Mesothelial cell of epicardium (in vitro differentiated cells): ENCODE measurements around the gene TTC1. TPM values are rescaled to one million over a fixed set of nuclear protein-coding genes. Genes with fewer than 3 reads are reported as not detected.

Experiments used
- DNase-seq, 2 experiments: peaks; one replicate each; pipeline ENCODE4 v3.0.0; 2021; ENCODE audit warnings: low spot score in 2 of 2; ENCODE audit not compliant: unreplicated experiment in 2 of 2
- H3K27ac Mint-ChIP-seq: 2 replicates; pipeline ENCODE4 v1.8.0; 2021; ENCODE audit warnings: mixed read lengths
- H3K27me3 Mint-ChIP-seq: 2 replicates; pipeline ENCODE4 v1.8.0; 2021; ENCODE audit warnings: low read depth, mixed read lengths
- H3K36me3 Mint-ChIP-seq: 2 replicates; pipeline ENCODE4 v1.8.0; 2021; ENCODE audit warnings: mixed read lengths
- H3K4me1 Mint-ChIP-seq: 2 replicates; pipeline ENCODE4 v1.8.0; 2021; ENCODE audit warnings: mixed read lengths
- H3K4me3 Mint-ChIP-seq: 2 replicates; pipeline ENCODE4 v1.8.0; 2021; ENCODE audit warnings: mild to moderate bottlenecking, moderate library complexity, mixed read lengths
- H3K9me3 Mint-ChIP-seq: 2 replicates; pipeline ENCODE4 v1.8.0; 2021; ENCODE audit warnings: mixed read lengths
- CTCF ChIP-seq: fragments of 200-600 bp; sonication (generic); IDR thresholded peaks from one replicate; pipeline ENCODE4 v1.5.0; 2021; ENCODE audit warnings: antibody characterized with exemption; ENCODE audit not compliant: unreplicated experiment
- total RNA-seq: library from RNA; stranded (reverse); gene quantifications from 3 replicates; pipeline ENCODE4 v1.2.1, GENCODE V29; 2021

TTC1 gene
- total RNA-seq = 36.7 to 38.3 TPM (median 38.3 TPM) in 3 replicates

- DNase-seq = peak; percentile 82 to 87
- Mint-ChIP-seq H3K27me3 (no peaks in the 10 kb centered on the region), H3K4me1 (peaks cover 21% of the 10 kb centered on the region), H3K27ac (peak within 1 kb of the TSS; percentile 99), H3K36me3 (peaks cover 2% of the 10 kb centered on the region), H3K9me3 (no peaks in the 10 kb centered on the region), H3K4me3 (peak within 1 kb of the TSS; percentile 89)
- no peak for TF ChIP-seq CTCF
Observed at GRCh38 chr5:160008877-160009590, at the start of gene TTC1. Gene TTC1 (plus strand): TSS chr5:160009139. CDS start chr5:160010529, 1,390 bp downstream.

GRCh38 chr5:159961176-159962160 is 47.5 kb upstream of the TTC1 start:
- no peak for DNase-seq
- Mint-ChIP-seq H3K4me1 (peaks cover 2% of the 10 kb centered on the region), H3K36me3 (no peaks in the 10 kb centered on the region), H3K9me3 (no peaks in the 10 kb centered on the region), H3K4me3 (no peak overlapping the region), H3K27ac (no peak overlapping the region), H3K27me3 (peaks cover 6% of the 10 kb centered on the region)
- TF ChIP-seq CTCF = no peak

- no peaks in the 10 kb centered on the region for H3K36me3 Mint-ChIP-seq
- H3K27ac Mint-ChIP-seq = no peak overlapping the region
- peaks cover 2% of the 10 kb centered on the region for H3K4me1 Mint-ChIP-seq
- peaks cover 9% of the 10 kb centered on the region for H3K27me3 Mint-ChIP-seq
- no peaks in the 10 kb centered on the region for H3K9me3 Mint-ChIP-seq
- TF ChIP-seq CTCF = no peak
- H3K4me3 Mint-ChIP-seq = no peak overlapping the region
- no peak for DNase-seq
Observed at GRCh38 chr5:159962214-159962613, 46.7 kb upstream of the TTC1 start.

GRCh38 chr5:159963935-159964334 is 45.0 kb upstream of the TTC1 start:
- H3K9me3 Mint-ChIP-seq = no peaks in the 10 kb centered on the region
- no peak for TF ChIP-seq CTCF
- no peak for DNase-seq
- no peaks in the 10 kb centered on the region for H3K36me3 Mint-ChIP-seq
- H3K4me3 Mint-ChIP-seq = no peak overlapping the region
- peaks cover 2% of the 10 kb centered on the region for H3K4me1 Mint-ChIP-seq
- H3K27me3 Mint-ChIP-seq = peaks cover 11% of the 10 kb centered on the region
- no peak overlapping the region for H3K27ac Mint-ChIP-seq

GRCh38 chr5:159965031-159965837 is 43.7 kb upstream of the TTC1 start:
- Mint-ChIP-seq H3K36me3 (no peaks in the 10 kb centered on the region), H3K27ac (no peak overlapping the region), H3K9me3 (no peaks in the 10 kb centered on the region), H3K4me3 (no peak overlapping the region), H3K4me1 (peaks cover 2% of the 10 kb centered on the region), H3K27me3 (peaks cover 17% of the 10 kb centered on the region)
- DNase-seq = peak; percentile 34 to 66
- TF ChIP-seq CTCF = peak; percentile 45
